HCT116 (cell line): ENCODE results near the gene HEATR5A. TPM values are rescaled to one million over a fixed set of nuclear protein-coding genes. Genes with fewer than 3 reads are reported as not detected.
"Not testable (repeated sequence)": the region's sequence is repeated elsewhere in the genome, so short reads cannot be mapped to it uniquely, and the experiment has no call there.

Source experiments
- ATAC-seq: fragments of 200-7000 bp; cut with Tn5 transposase; 2 replicates; pipeline ENCODE4 v1.9.1; 2020; ENCODE audit warnings: mild to moderate bottlenecking, moderate library complexity
- BruUV-seq: library from RNA; stranded (reverse); fragments of 400-500 nt; replicated peaks from 2 replicates; lab custom pipeline; 2021; lab: Mats Ljungman, UMichigan
- CTCF ChIA-PET: fragments of 300-600 bp; sonication (Branson Sonifier 250); formaldehyde crosslinking; loops from one replicate; lab custom pipeline; 2021; ENCODE audit warnings: antibody characterized with exemption; lab: Charles Lee
- POLR2A ChIA-PET: fragments of 300-600, 350-600 bp; sonication (Branson Sonifier 250); formaldehyde crosslinking; loops from one replicate; lab custom pipeline; 2021; ENCODE audit warnings: antibody characterized with exemption; lab: Charles Lee
- RAD21 ChIA-PET, 2 experiments: fragments of 300-600 bp; sonication (Branson Sonifier 250); formaldehyde crosslinking; loops; one replicate each; lab custom pipeline; 2023; ENCODE audit warnings: low total read pairs in 2 of 2; ENCODE audit not compliant: uncharacterized antibody in 2 of 2, unreplicated experiment in 2 of 2, low non-redundant PET in 1 of 2; lab: Charles Lee
- DNase-seq: peaks from one replicate; pipeline ENCODE4 v3.0.0-alpha.2; 2010; ENCODE audit warnings: low read depth, low spot score
- H2AFZ ChIP-seq: fragments of 200-600 bp; shearing (Covaris generic), sonication (generic); 2 replicates; pipeline ENCODE4 v1.6.1; 2017; ENCODE audit warnings: low read depth, mixed run types, mixed read lengths, antibody characterized with exemption, low read length; ENCODE audit not compliant: poor library complexity, severe bottlenecking
- H3K27ac ChIP-seq: 2 replicates; pipeline ENCODE4 v1.5.1; 2012; ENCODE audit warnings: low read depth, low read length
- H3K27me3 ChIP-seq: fragments of 200-600 bp; sonication (generic); 2 replicates; pipeline ENCODE4 v1.6.1; 2016; ENCODE audit warnings: mixed run types, low read length, mixed read lengths; ENCODE audit not compliant: insufficient read depth
- H3K36me3 ChIP-seq, 2 experiments: fragments of 200-500 bp in 1 of 2; fragments of 200-600 bp in 1 of 2; sonication (Bioruptor generic) in 1 of 2; sonication (generic) in 1 of 2; 2 replicates each; pipeline versions ENCODE4 v1.5.1 to v1.6.1; 2014 to 2016; ENCODE audit warnings: low read length in 2 of 2, inconsistent platforms in 1 of 2, mixed read lengths in 1 of 2, mixed run types in 1 of 2; ENCODE audit not compliant: insufficient read depth in 2 of 2, control insufficient read depth in 1 of 2
- H3K4me1 ChIP-seq, 2 experiments: fragments of 200-600 bp in 1 of 2; sonication (generic) in 1 of 2; 2 replicates each; pipeline versions ENCODE4 v1.5.1 to v1.6.1; 2012 to 2017; ENCODE audit warnings: low read length in 2 of 2, inconsistent platforms in 1 of 2, mild to moderate bottlenecking in 1 of 2, mixed read lengths in 1 of 2, mixed run types in 1 of 2, moderate library complexity in 1 of 2; ENCODE audit not compliant: insufficient read depth in 2 of 2, control insufficient read depth in 1 of 2
- H3K4me2 ChIP-seq: fragments of 200-600 bp; sonication (generic); 2 replicates; pipeline ENCODE4 v1.6.1; 2017; ENCODE audit warnings: mixed run types, low read length, mixed read lengths
- H3K4me3 ChIP-seq, 2 experiments: fragments of 200-600 bp in 1 of 2; sonication (generic) in 1 of 2; replicated peaks in 1 of 2; 2 replicates each; pipeline ENCODE4 v1.5.1; 2011 to 2016; ENCODE audit warnings: low read length in 2 of 2, control low read depth in 1 of 2, low read depth in 1 of 2, mild to moderate bottlenecking in 1 of 2, mixed read lengths in 1 of 2, mixed run types in 1 of 2
- H3K79me2 ChIP-seq: fragments of 200-600 bp; sonication (generic); 2 replicates; pipeline ENCODE4 v1.6.1; 2017; ENCODE audit warnings: mild to moderate bottlenecking, mixed run types, low read length, moderate library complexity, mixed read lengths; ENCODE audit not compliant: insufficient read depth
- H3K9ac ChIP-seq: fragments of 200-600 bp; sonication (generic); 2 replicates; pipeline ENCODE4 v1.6.1; 2016; ENCODE audit warnings: low read length, mixed read lengths
- H3K9me2 ChIP-seq: fragments of 200-600 bp; sonication (generic), shearing (Covaris generic); 2 replicates; pipeline ENCODE4 v1.6.1; 2017; ENCODE audit warnings: mixed run types, mild to moderate bottlenecking, moderate library complexity; ENCODE audit not compliant: insufficient read depth
- H3K9me3 ChIP-seq, 2 experiments: fragments of 200-500 bp in 1 of 2; fragments of 200-600 bp in 1 of 2; sonication (Bioruptor generic) in 1 of 2; sonication (generic) in 1 of 2; 2 replicates each; pipeline ENCODE4 v1.6.1; 2014 to 2017; ENCODE audit warnings: low read length in 2 of 2, mixed read lengths in 2 of 2, inconsistent platforms in 1 of 2, low read depth in 1 of 2, mild to moderate bottlenecking in 1 of 2, mixed run types in 1 of 2, moderate library complexity in 1 of 2; ENCODE audit not compliant: control insufficient read depth in 1 of 2, insufficient read depth in 1 of 2
- H4K20me1 ChIP-seq: fragments of 200-600 bp; sonication (generic), shearing (Covaris generic); 2 replicates; pipeline ENCODE4 v1.6.1; 2017; ENCODE audit warnings: mixed run types, mild to moderate bottlenecking, moderate library complexity; ENCODE audit not compliant: insufficient read depth
- ATF3 ChIP-seq: IDR thresholded peaks from 2 replicates; pipeline ENCODE4 v1.6.1; 2012
- CBX3 ChIP-seq: IDR thresholded peaks from 2 replicates; pipeline ENCODE4 v1.6.1; 2012; ENCODE audit warnings: low read depth
- CTCF ChIP-seq, 3 experiments: fragments of 200-600 bp in 1 of 3; sonication (generic) in 1 of 3; IDR thresholded peaks in 2 of 3; conservative IDR thresholded peaks in 1 of 3; 2 replicates each; pipeline ENCODE4 v1.5.1; 2012 to 2017; ENCODE audit warnings: low read depth in 2 of 3, low read length in 2 of 3, antibody characterized with exemption in 1 of 3, borderline replicate concordance in 1 of 3, control low read depth in 1 of 3, mild to moderate bottlenecking in 1 of 3, mixed read lengths in 1 of 3, mixed run types in 1 of 3, moderate library complexity in 1 of 3; ENCODE audit not compliant: insufficient read depth in 1 of 3
- EGR1 ChIP-seq: IDR thresholded peaks from 2 replicates; pipeline ENCODE4 v1.6.1; 2012; ENCODE audit warnings: low read depth
- ELF1 ChIP-seq: IDR thresholded peaks from 2 replicates; pipeline ENCODE4 v1.6.1; 2012; ENCODE audit warnings: low read depth, borderline replicate concordance
- EZH2phosphoT487 ChIP-seq: fragments of 200-600 bp; IDR thresholded peaks from 2 replicates; pipeline ENCODE4 v1.6.1; 2018; ENCODE audit warnings: antibody characterized with exemption, borderline replicate concordance
- FOSL1 ChIP-seq: IDR thresholded peaks from 2 replicates; pipeline ENCODE4 v1.6.1; 2012; ENCODE audit warnings: low read depth
- JUND ChIP-seq: IDR thresholded peaks from 2 replicates; pipeline ENCODE4 v1.6.1; 2012
- MAX ChIP-seq: IDR thresholded peaks from 2 replicates; pipeline ENCODE4 v1.6.1; 2012
- POLR2A ChIP-seq: IDR thresholded peaks from 2 replicates; pipeline ENCODE4 v1.7.0; 2011; ENCODE audit warnings: borderline replicate concordance; ENCODE audit not compliant: insufficient read depth, insufficient read length; ENCODE audit errors: extremely low read depth
- REST ChIP-seq: IDR thresholded peaks from 2 replicates; pipeline ENCODE4 v1.6.1; 2012; ENCODE audit warnings: low read depth
- SIN3A ChIP-seq: IDR thresholded peaks from 2 replicates; pipeline ENCODE4 v1.6.1; 2012; ENCODE audit warnings: low read depth
- SP1 ChIP-seq: IDR thresholded peaks from 2 replicates; pipeline ENCODE4 v1.6.1; 2012; ENCODE audit warnings: low read depth
- SRF ChIP-seq: IDR thresholded peaks from 2 replicates; pipeline ENCODE4 v1.6.1; 2012; ENCODE audit warnings: low read depth
- ZFX ChIP-seq: fragments of 450-650 bp; IDR thresholded peaks from 2 replicates; pipeline ENCODE4 v1.6.1; 2017
- ZNF274 ChIP-seq: fragments of 200-500 bp; sonication (Bioruptor generic); IDR thresholded peaks from 2 replicates; pipeline ENCODE4 v1.6.1; 2014; ENCODE audit warnings: mild to moderate bottlenecking, low read depth, low read length, inconsistent platforms
- intact Hi-C: fragments of 100-400 bp; cut with micrococcal nuclease; formaldehyde crosslinking; loops from 2 replicates; pipeline ENCODE4 v1.10.0; 2022
- total RNA-seq: library from RNA; stranded (reverse); gene quantifications from one replicate; pipeline ENCODE4 v1.2.1, GENCODE V29; 2021; ENCODE audit not compliant: unreplicated experiment

HEATR5A gene
- total RNA-seq, 1 experiment from 2014 or later: 20.9 TPM

- H3K27ac ChIP-seq: no peak overlapping the region
- H3K4me2 ChIP-seq: no peak overlapping the region
- TF ChIP-seq CTCF (IDR thresholded peaks at IDR 0.05 in 2 of 3, conservative IDR thresholded peaks at IDR 0.05 in 1 of 3; ENCODE audit: borderline replicate concordance in 1 of 3, insufficient read depth in 1 of 3, low read depth in 2 of 3, low read length in 2 of 3): no peak
- TF ChIP-seq ZNF274: no peak
- no peak for TF ChIP-seq ZFX
- TF ChIP-seq SRF: no peak
- no peak for TF ChIP-seq REST
- no peak for TF ChIP-seq SIN3A
- TF ChIP-seq SP1: no peak
- TF ChIP-seq POLR2A: no peak
- no peak for TF ChIP-seq FOSL1
- TF ChIP-seq EGR1: no peak
- no peak for TF ChIP-seq CBX3
- TF ChIP-seq MAX: no peak
- no peak for TF ChIP-seq ATF3
- TF ChIP-seq EZH2phosphoT487: no peak
- no peak for TF ChIP-seq ELF1
- no peak for TF ChIP-seq JUND
- TF ChIP-seq, all 23 proteins: peak for 0
- Histone ChIP-seq H2AFZ (no peak overlapping the region), H4K20me1 (no peaks in the 10 kb centered on the region), H3K9me2 (no peaks in the 10 kb centered on the region), H3K4me3 (no peak overlapping the region), H3K9me3 (peaks cover 0 to 5% of the 10 kb centered on the region in 2 experiments; a peak in 2 of 4 replicates), H3K36me3 (no peaks in the 10 kb centered on the region), H3K79me2 (no peaks in the 10 kb centered on the region), H3K9ac (no peak overlapping the region), H3K4me1 (peaks cover 0 to 6% of the 10 kb centered on the region in 2 experiments; a peak in 2 of 4 replicates), H3K27me3 (no peaks in the 10 kb centered on the region)
- ChIA-PET POLR2A (no interaction called here), RAD21 (no interaction called here), CTCF (no interaction called here)
- intact Hi-C loops: no loop called here
- DNase-seq (no peak), ATAC-seq (no peak)
- BruUV-seq: no TSS peak
Measured at GRCh38 chr14:31277085-31277484, 143.3 kb downstream of the HEATR5A start.

GRCh38 chr14:31276417-31276816 lies 143.9 kb downstream of the HEATR5A start:
- H3K4me3 ChIP-seq, H3K27me3 ChIP-seq, H4K20me1 ChIP-seq, H3K4me2 ChIP-seq, CTCF ChIA-PET, ATAC-seq, H3K27ac ChIP-seq, H3K79me2 ChIP-seq, H2AFZ ChIP-seq, RAD21 ChIA-PET, H3K4me1 ChIP-seq, BruUV-seq, POLR2A ChIA-PET, H3K9ac ChIP-seq, H3K36me3 ChIP-seq, intact Hi-C loops, H3K9me2 ChIP-seq, H3K9me3 ChIP-seq, DNase-seq: not testable (repeated sequence)
